Dedifferentiated amniotic fluid mesenchymal stem cell (primary cell): ENCODE data around the gene TFAP2E.
"Not testable (repeated sequence)": the region's sequence is repeated elsewhere in the genome, so short reads cannot be mapped to it uniquely, and the experiment has no call there.

Source experiments
- DNase-seq: peaks from one replicate; pipeline ENCODE4 v3.0.0-alpha.2; 2016; ENCODE audit errors: extremely low spot score

The TFAP2E gene

DNA sequence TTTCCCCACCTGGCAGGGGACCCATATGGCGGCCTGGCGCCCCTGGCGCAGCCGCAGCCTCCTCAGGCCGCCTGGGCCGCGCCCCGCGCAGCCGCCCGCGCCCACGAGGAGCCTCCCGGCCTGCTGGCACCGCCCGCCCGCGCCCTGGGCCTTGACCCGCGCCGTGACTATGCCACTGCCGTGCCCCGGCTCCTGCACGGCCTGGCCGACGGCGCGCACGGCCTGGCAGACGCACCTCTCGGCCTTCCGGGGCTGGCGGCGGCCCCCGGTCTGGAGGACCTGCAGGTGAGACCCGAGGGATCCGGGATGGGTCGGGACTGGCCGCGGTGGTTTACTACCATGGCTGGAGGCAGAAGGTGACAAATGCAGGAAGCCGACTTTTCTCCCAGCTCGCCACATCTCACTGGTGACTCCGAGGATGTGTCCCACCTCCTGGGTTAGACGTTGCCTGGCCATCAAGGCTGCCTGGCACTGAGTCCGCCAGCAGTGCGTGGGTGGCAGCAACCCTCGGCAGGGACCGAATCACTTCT lies 1.1 kb downstream of the TFAP2E start:
- DNase-seq = no peak

GRCh38 chr1:35574655-35575415 lies 1.7 kb downstream of the TFAP2E start:
- no peak for DNase-seq

DNA sequence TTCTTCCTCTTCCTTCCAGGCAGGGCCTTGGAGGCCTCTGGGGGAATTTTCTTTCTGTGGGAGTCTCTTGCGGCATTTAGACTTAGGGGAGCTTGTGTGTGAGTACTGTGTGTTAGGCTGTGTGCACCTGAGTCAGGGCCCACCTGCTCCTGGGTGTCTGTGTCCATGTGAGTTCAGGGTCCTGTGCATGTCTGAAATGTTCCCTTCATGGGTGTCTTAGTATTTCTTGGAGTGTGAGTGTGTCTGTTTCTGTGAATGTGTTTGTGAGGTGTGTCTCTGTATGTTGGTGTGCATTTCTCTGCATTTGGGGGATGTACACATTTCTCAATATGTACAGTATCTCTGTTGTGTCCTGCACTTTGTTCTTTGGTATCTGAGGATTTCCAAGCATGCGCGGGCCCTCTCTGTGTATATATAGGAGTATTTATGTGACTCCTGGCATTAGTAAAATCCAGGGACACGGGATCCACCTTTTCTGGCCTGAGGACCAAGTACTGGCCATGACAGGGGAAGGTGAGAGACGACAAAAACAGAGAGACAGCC lies 2.4 kb downstream of the TFAP2E start:
- DNase-seq = no peak

- no peak for DNase-seq
These were observed 3.1 kb downstream of the TFAP2E start for GRCh38 chr1:35576061-35576765.

DNA sequence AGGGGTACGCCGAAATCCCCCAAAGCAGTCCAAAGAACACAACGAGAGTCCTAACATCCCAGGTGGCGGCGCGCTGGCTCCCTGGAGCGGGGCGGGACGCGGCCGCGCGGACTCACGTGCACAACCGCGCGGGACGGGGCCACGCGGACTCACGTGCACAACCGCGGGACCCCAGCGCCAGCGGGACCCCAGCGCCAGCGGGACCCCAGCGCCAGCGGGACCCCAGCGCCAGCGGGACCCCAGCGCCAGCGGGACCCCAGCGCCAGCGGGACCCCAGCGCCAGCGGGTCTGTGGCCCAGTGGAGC lies 3.6 kb downstream of the TFAP2E start:
- not testable (repeated sequence) for DNase-seq

- no peak for DNase-seq
These were observed 4.2 kb downstream of the TFAP2E start for GRCh38 chr1:35577071-35577998.

DNA sequence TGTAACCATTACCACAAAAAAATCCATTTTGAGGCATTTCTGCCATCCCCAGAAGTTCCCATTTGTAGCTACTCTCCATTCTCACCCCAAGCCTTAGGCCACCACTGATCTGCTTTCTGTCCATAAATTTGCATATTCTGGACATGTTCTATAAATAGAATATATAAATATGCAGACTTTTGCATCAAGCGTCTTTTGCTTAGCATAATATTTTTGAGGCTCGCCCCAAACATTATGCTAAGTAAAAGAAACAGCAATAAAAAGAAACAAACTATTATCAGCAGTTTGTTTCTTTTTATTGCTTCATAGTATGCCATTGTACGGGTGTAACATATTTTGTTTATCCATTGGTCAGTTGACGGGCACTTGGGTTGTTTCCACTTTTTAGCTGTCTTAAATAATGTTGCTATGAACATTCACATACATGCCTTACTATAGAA lies 7.9 kb downstream of the TFAP2E start:
- no peak for DNase-seq

DNA sequence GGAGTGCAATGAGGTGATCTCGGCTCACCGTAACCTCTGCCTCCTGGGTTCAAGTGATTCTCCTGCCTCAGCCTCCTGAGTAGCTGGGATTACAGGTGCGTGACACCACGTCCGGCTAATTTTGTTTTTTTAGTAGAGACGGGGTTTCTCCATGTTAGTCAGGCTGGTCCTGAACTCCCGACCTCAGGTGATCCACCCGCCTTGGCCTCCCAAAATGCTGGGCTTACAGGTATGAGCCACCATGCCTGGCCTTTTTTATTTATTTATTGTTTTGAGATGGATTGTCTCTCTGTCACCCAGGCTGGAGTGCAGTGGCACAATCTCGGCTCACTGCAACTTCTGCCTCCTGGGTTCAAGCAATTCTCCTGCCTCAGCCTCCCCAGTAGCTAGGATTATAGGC lies 8.5 kb downstream of the TFAP2E start:
- DNase-seq = not testable (repeated sequence)

- DNase-seq = no peak
These were observed 12.2 kb downstream of the TFAP2E start for GRCh38 chr1:35585281-35585680.

DNA sequence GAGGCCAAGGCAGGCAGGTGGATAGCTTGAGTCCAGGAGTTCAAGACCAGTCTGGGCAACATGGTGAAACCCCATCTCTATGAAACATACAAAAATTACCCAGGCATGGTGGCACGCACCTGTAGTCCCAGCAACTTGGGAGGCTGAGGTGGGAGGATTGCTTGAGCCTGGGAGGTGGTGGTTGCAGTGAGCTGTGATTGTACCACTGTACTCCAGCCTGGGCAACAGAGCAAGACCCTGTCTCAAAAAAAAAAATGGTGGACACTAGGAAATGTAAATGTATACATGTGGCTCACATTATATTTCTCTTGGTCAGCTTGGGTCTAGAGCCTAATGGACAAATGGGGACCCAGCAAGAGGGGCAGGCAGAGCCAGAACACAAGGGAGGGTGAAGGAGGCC lies 12.7 kb downstream of the TFAP2E start:
- not testable (repeated sequence) for DNase-seq

DNA sequence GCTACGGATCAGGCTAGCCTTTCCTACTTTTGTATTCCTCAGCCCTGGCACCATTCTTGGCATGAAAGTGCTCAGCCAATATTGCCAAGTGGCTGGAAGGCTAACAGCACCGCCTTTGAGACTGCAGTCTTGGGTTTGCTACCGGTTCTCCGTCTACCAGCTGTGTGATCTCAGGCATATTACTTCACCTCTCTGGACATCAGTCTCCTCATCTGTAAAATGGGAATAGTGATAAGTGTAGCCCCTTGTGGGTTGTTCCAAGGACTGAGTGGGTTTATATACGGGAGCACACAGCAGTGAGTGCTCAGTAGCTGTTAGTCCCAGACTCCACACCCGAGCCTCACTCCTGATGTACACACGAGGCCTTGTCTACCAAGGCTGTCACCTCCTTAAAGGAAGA lies 13.7 kb downstream of the TFAP2E start:
- no peak for DNase-seq

DNA sequence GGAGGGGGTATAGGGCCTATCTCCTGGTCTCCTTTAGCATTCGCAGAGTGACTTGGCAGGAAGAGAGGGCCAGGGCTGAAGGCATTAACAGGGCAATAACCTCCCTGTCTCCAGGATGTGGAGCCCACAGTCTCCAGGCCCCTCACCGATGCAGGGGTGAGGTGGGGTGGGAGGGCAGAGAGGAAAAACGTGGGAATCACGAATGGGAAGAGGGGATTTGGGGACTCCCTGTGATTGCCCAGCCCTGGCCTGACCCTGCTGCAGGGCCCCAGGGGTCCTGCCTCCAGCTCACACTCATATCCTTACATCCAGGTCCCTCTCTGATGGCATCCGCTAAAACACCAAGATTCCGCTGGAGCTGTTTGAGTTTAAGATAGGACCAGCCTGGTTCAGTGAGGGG lies 14.6 kb downstream of the TFAP2E start:
- DNase-seq = no peak

DNA sequence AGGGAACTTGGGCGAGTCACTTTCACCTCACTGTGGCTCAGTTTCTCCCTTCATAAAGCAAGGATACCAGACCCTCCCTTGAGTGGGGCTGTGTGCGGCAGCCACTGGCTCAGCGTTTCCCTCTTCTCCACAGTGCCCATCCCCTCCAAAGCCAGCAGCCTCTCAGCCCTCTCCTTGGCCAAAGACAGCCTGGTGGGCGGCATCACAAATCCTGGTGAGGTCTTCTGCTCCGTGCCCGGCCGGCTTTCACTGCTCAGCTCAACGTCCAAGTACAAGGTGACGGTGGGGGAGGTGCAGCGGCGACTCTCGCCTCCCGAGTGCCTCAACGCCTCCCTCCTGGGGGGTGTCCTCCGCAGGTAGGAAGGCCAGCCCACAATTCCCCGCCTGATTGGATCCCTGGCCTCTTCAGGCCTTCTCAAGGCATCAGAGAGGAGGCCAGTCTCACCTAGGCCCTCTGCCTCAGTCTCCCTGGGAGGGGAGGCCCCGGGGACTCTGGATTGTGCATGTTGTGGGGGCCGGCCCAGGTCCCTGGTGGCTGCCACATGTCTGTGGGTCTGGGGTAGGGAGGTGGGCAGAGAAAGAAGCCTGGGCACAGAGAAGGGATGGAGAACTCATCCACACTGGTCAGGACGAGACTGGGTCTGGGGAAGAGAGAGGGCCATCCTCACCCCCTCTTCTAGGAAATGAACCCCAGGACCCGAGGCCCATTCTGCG lies 15.2 kb downstream of the TFAP2E start:
- no peak for DNase-seq

GRCh38 chr1:35589516-35590427 lies 16.7 kb downstream of the TFAP2E start:
- DNase-seq = no peak

- no peak for DNase-seq
These were observed 17.4 kb downstream of the TFAP2E start for GRCh38 chr1:35590476-35591040.

DNA sequence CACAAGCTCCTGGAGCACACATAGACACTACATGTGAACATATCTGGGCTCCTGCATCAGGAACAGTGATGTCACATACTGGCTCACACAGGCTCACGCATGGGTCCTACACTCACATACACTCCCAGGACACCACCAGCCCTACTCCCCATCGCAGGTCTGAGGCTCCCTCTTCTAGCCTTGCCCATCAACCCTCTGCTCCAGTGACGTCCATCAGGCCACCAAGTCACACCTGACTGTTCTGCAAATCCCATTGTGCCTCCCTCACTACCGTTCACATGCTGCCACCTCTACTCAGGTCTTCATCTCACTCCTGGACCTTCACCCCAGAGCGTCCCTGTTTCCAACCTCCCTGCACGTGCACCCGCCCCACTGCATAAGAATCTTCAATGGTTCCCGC lies 18.1 kb downstream of the TFAP2E start:
- DNase-seq = no peak

DNA sequence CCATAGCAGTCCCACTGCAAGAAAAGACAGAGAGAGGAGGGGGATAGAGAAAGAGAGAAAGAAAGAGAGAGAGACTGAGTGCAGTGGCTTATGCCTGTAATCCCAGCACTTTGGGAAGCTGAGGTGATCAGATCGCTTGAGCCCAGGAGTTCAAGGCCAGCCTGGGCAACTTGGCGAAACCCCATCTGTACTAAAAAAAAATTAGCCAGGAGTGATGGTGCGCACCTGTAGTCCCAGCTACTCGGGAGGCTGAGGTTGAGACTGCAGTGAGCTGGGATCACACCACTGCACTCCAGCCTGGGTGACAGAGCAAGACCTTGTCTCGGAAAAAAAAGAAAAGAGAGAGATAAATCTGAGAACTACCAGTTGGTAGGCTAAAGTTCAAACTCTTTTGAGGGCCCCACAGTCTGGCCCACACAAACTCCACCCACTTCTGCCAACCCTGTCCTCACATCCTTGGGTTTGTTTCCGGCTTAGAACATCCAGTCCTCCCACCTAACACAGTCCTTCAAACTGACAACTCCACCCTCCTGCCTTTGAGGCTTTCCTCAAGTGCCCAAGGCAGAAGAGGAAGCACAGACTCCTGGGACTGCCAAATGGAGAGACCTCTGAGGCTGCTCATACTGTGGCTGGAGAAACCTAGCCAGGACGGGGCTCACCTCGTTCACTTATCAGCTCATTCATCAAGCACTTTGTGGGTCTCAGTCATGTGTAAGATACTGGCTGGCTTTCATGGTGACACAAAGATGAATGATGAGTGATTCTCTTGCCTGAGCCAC lies 20.1 kb downstream of the TFAP2E start:
- DNase-seq = no peak

- DNase-seq = no peak
These were observed 21.1 kb downstream of the TFAP2E start for GRCh38 chr1:35594005-35594760.
